Measurements from ENCODE around the gene NAA60. TPM values are rescaled to one million over a fixed set of nuclear protein-coding genes. Genes with fewer than 3 reads are reported as not detected.

Gene NAA60
- total RNA-seq, 1 experiment from 2014 or later, result 39.4 TPM

GRCh38 chr16:3520841-3521240 lies 77.4 kb downstream of the NAA60 start:
- DNase-seq (ENCODE audit: low spot score), result no peak
- ChIA-PET CTCF (no interaction called here), POLR2A (ENCODE audit: low non-redundant PET) (no interaction called here)
- H3K27me3 ChIP-seq (replicated peaks; ENCODE audit: insufficient read depth, low read depth, low read length, poor library complexity), result no peaks in the 10 kb centered on the region
- H3K4me1 ChIP-seq (ENCODE audit: insufficient read depth, low read length, poor library complexity, severe bottlenecking), result no peaks in the 10 kb centered on the region
- intact Hi-C loops (cut with micrococcal nuclease; ENCODE audit: unreplicated experiment), result no loop called here
- TF ChIP-seq EZH2 (IDR thresholded peaks at IDR 0.05; ENCODE audit: borderline replicate concordance, low read depth, low read length, poor library complexity, severe bottlenecking) (no peak), CTCF (conservative IDR thresholded peaks at IDR 0.05; ENCODE audit: low read depth, low read length) (no peak)
- no TSS peak for BruUV-seq (replicated peaks)
- H3K27ac ChIP-seq (ENCODE audit: low read depth, low read length, poor library complexity, severe bottlenecking), result no peak overlapping the region
- peaks cover 45% of the 10 kb centered on the region for H3K36me3 ChIP-seq (ENCODE audit: insufficient read depth, low read length, poor library complexity, severe bottlenecking)
- H3K4me3 ChIP-seq (ENCODE audit: low read depth, low read length, poor library complexity, severe bottlenecking), result no peak overlapping the region
- H3K9me3 ChIP-seq (ENCODE audit: low read depth, low read length, poor library complexity, severe bottlenecking), result no peaks in the 10 kb centered on the region

- H3K4me3 ChIP-seq (ENCODE audit: low read depth, low read length, poor library complexity, severe bottlenecking), result no peak overlapping the region
- no peaks in the 10 kb centered on the region for H3K27me3 ChIP-seq (replicated peaks; ENCODE audit: insufficient read depth, low read depth, low read length, poor library complexity)
- H3K9me3 ChIP-seq (ENCODE audit: low read depth, low read length, poor library complexity, severe bottlenecking), result no peaks in the 10 kb centered on the region
- no peaks in the 10 kb centered on the region for H3K4me1 ChIP-seq (ENCODE audit: insufficient read depth, low read length, poor library complexity, severe bottlenecking)
- intact Hi-C loops (cut with micrococcal nuclease; ENCODE audit: unreplicated experiment), result no loop called here
- TF ChIP-seq CTCF (conservative IDR thresholded peaks at IDR 0.05; ENCODE audit: low read depth, low read length), result no peak
- TF ChIP-seq EZH2 (IDR thresholded peaks at IDR 0.05; ENCODE audit: borderline replicate concordance, low read depth, low read length, poor library complexity, severe bottlenecking), result no peak
- no TSS peak for BruUV-seq (replicated peaks)
- H3K27ac ChIP-seq (ENCODE audit: low read depth, low read length, poor library complexity, severe bottlenecking), result no peak overlapping the region
- ChIA-PET CTCF (no interaction called here), POLR2A (ENCODE audit: low non-redundant PET) (no interaction called here)
- DNase-seq (ENCODE audit: low spot score), result no peak
- H3K36me3 ChIP-seq (ENCODE audit: insufficient read depth, low read length, poor library complexity, severe bottlenecking), result peaks cover 30% of the 10 kb centered on the region
Observed at GRCh38 chr16:3523281-3523680, 79.8 kb downstream of the NAA60 start.

GRCh38 chr16:3525951-3526350 lies 82.5 kb downstream of the NAA60 start:
- TF ChIP-seq EZH2 (IDR thresholded peaks at IDR 0.05; ENCODE audit: borderline replicate concordance, low read depth, low read length, poor library complexity, severe bottlenecking), result no peak
- TF ChIP-seq CTCF (conservative IDR thresholded peaks at IDR 0.05; ENCODE audit: low read depth, low read length), result no peak
- ChIA-PET POLR2A (ENCODE audit: low non-redundant PET) (interaction anchor here (0.5 kb wide), 1 partner anchor 32 kb away, joined by 5 read pairs; no protein-coding TSS in a partner anchor), CTCF (no interaction called here)
- intact Hi-C loops (cut with micrococcal nuclease; ENCODE audit: unreplicated experiment), result no loop called here
- Histone ChIP-seq H3K9me3 (ENCODE audit: low read depth, low read length, poor library complexity, severe bottlenecking) (no peaks in the 10 kb centered on the region), H3K36me3 (ENCODE audit: insufficient read depth, low read length, poor library complexity, severe bottlenecking) (peaks cover 34% of the 10 kb centered on the region), H3K27ac (ENCODE audit: low read depth, low read length, poor library complexity, severe bottlenecking) (no peak overlapping the region), H3K4me3 (ENCODE audit: low read depth, low read length, poor library complexity, severe bottlenecking) (no peak overlapping the region), H3K27me3 (replicated peaks; ENCODE audit: insufficient read depth, low read depth, low read length, poor library complexity) (no peaks in the 10 kb centered on the region), H3K4me1 (ENCODE audit: insufficient read depth, low read length, poor library complexity, severe bottlenecking) (no peaks in the 10 kb centered on the region)
- BruUV-seq (replicated peaks), result no TSS peak
- DNase-seq (ENCODE audit: low spot score), result no peak
